Coronary artery (tissue), 2 donors: ENCODE data around the gene TIGAR.

Experiments
- DNase-seq: peaks from one replicate; pipeline ENCODE4 v3.0.0-alpha.2; 2017; ENCODE audit warnings: low spot score
- H3K27ac ChIP-seq, 2 donors: fragments of 200-600 bp; sonication (generic); one replicate each; pipeline ENCODE4 v1.5.1; 2016 to 2019
- H3K4me3 ChIP-seq: fragments of 200-600 bp; sonication (generic); 2 replicates; pipeline ENCODE4 v1.5.1; 2016; ENCODE audit warnings: mild to moderate bottlenecking, moderate library complexity
- TF ChIP-seq, protein P1 (sequence below): fragments of 200-600 bp; sonication (generic); IDR thresholded peaks from one replicate; pipeline ENCODE4 v1.5.1; 2019; ENCODE audit warnings: antibody characterized with exemption

The TIGAR gene

GRCh38 chr12:4388662-4389061 lies 67.6 kb downstream of the TIGAR start:
- Histone ChIP-seq H3K4me3 (no peak overlapping the region), H3K27ac (no peak overlapping the region)
- TF ChIP-seq, protein P1, sequence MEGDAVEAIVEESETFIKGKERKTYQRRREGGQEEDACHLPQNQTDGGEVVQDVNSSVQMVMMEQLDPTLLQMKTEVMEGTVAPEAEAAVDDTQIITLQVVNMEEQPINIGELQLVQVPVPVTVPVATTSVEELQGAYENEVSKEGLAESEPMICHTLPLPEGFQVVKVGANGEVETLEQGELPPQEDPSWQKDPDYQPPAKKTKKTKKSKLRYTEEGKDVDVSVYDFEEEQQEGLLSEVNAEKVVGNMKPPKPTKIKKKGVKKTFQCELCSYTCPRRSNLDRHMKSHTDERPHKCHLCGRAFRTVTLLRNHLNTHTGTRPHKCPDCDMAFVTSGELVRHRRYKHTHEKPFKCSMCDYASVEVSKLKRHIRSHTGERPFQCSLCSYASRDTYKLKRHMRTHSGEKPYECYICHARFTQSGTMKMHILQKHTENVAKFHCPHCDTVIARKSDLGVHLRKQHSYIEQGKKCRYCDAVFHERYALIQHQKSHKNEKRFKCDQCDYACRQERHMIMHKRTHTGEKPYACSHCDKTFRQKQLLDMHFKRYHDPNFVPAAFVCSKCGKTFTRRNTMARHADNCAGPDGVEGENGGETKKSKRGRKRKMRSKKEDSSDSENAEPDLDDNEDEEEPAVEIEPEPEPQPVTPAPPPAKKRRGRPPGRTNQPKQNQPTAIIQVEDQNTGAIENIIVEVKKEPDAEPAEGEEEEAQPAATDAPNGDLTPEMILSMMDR, result no peak
- DNase-seq, result no peak

DNA sequence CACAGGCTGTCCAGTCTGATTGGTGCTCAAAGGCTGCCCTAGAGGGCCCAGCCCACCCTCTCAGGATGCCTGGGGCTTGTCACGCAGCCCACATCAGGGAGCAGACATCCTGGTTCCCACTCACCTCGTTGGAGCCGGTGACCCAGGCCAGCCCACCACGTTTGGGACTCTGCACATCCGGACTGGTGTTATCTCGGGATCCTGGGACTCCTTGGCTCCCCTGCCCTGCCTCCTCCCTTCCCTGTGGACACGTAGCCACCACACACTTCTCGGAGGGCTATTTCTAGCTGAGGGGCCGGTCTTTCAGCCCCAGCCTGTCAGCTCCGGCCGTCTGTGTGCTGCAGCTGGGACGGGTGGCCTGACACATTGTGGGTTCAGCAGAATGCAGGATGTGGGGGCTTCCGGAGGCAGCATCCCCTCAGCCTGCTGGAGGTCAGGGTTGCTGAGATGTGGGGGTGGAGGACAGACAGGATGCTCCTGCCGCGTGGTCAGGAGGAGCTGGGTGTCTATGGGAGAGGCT lies 71.3 kb downstream of the TIGAR start:
- TF ChIP-seq, protein P1, result no peak
- no peak for DNase-seq
- H3K27ac ChIP-seq, result no peak overlapping the region
- no peak overlapping the region for H3K4me3 ChIP-seq

DNA sequence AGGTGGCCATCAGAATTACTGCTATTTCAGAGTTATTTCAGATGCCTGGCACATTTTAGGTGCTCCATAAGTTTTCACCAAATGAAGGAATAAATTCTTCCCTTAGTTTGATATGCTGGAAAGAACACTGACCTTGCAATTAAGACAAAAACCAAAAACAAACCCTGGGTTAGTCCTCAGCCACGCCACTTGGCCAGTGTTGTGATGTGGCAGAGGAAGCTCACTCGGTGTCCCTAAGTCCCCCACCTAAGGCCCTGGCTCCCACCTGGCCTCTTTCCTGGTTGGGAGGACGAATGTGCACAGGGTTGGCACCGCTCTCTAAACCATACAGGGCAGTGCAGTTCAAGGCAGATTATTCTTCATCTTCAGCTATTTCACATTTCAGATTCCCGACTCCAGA lies 72.2 kb downstream of the TIGAR start:
- TF ChIP-seq, protein P1, result no peak
- no peak overlapping the region for H3K4me3 ChIP-seq
- no peak for DNase-seq
- no peak overlapping the region for H3K27ac ChIP-seq

- Histone ChIP-seq H3K4me3 (no peak overlapping the region), H3K27ac (no peak overlapping the region)
- no peak for DNase-seq
- TF ChIP-seq, protein P1, result no peak
These were observed 74.8 kb downstream of the TIGAR start for GRCh38 chr12:4395818-4396217.

DNA sequence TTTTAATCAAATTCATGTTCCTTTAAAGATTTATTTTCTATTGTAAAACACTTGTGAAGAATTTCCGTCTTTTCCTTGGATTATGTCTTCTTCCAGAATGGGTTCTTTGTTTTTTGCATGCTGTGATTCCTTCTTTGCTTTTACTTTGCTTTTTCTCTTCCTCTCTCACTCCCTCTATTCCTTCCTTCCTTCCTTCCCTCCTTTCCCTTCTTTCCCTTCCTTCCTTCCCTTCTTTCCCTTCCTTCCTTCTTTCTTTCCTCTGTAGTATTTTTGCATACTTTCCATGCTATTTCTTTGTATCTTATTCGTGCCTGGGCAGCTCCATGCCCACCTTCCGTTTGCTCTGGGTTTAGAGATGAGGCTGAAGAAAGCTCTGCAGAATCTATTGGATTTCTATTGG lies 80.1 kb downstream of the TIGAR start:
- TF ChIP-seq, protein P1, result no peak
- no peak for DNase-seq
- Histone ChIP-seq H3K4me3 (no peak overlapping the region), H3K27ac (no peak overlapping the region)

- H3K27ac ChIP-seq, result no peak overlapping the region
- DNase-seq, result peak; percentile 55
- H3K4me3 ChIP-seq, result no peak overlapping the region
- TF ChIP-seq, protein P1, result no peak
These were observed 82.0 kb downstream of the TIGAR start for GRCh38 chr12:4402996-4403395.
